ENCODE results near the gene DAG1. TPM values are rescaled to one million over a fixed set of nuclear protein-coding genes. Genes with fewer than 3 reads are reported as not detected.

The DAG1 gene
- total RNA-seq, 2 experiments from 2014 or later, result 15.0 to 18.3 TPM

DNA sequence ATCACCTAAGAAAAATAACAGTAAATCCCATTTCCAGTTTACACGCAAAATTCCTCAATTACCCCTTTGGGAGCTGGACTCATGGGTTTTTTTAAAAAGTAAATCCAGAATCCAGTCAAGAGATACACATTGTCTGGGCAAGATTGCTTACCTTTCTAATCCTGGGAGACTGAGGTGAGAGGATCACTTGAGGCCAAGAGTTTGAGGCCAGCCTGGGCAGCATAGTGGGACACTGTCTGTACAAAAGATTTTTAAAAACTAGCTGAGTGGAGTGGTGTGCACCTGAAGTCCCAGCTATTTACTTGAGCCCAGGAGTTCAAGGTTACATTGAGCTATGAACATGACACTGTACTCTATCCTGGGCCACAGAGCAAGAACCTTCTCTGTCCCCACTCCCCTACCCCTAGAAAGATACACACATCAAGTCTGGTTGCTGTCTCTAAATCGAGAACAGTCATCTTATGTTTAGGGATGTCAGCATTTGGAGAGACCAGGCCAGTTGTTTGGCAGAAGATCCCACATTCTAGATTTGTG, 39.0 kb downstream of the DAG1 start:
- Histone ChIP-seq H3K36me3 (ENCODE audit: insufficient read depth, low read length) (peaks cover 38% of the 10 kb centered on the region), H3K9me3 (ENCODE audit: control insufficient read depth in 1 of 2, insufficient read depth in 1 of 2, low read length in 2 of 2) (no peaks in the 10 kb centered on the region), H3K27me3 (ENCODE audit: control insufficient read depth in 1 of 2, insufficient read depth in 2 of 2, low read length in 2 of 2) (no peaks in the 10 kb centered on the region), H3K4me1 (ENCODE audit: insufficient read depth, low read length) (no peaks in the 10 kb centered on the region), H3K4me3 (ENCODE audit: low read length) (no peak overlapping the region), H3K27ac (ENCODE audit: low read depth in 1 of 2, low read length in 2 of 2) (no peak overlapping the region)
- no peak overlapping the region for H3K27ac Mint-ChIP-seq
- TF ChIP-seq, protein P1, sequence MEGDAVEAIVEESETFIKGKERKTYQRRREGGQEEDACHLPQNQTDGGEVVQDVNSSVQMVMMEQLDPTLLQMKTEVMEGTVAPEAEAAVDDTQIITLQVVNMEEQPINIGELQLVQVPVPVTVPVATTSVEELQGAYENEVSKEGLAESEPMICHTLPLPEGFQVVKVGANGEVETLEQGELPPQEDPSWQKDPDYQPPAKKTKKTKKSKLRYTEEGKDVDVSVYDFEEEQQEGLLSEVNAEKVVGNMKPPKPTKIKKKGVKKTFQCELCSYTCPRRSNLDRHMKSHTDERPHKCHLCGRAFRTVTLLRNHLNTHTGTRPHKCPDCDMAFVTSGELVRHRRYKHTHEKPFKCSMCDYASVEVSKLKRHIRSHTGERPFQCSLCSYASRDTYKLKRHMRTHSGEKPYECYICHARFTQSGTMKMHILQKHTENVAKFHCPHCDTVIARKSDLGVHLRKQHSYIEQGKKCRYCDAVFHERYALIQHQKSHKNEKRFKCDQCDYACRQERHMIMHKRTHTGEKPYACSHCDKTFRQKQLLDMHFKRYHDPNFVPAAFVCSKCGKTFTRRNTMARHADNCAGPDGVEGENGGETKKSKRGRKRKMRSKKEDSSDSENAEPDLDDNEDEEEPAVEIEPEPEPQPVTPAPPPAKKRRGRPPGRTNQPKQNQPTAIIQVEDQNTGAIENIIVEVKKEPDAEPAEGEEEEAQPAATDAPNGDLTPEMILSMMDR (IDR thresholded peaks at IDR 0.05), result no peak
- H3K27me3 Mint-ChIP-seq, result no peaks in the 10 kb centered on the region
- DNase-seq, result no peak
- CTCF ChIA-PET, result no interaction called here
- H3K9me3 Mint-ChIP-seq, result no peaks in the 10 kb centered on the region
- intact Hi-C loops (cut with DNase I, micrococcal nuclease), result no loop called here
- no peak overlapping the region for H3K4me3 Mint-ChIP-seq
- no peak for ATAC-seq (ENCODE audit: poor library complexity)
- peaks cover 2% of the 10 kb centered on the region for H3K4me1 Mint-ChIP-seq (ENCODE audit: low read depth)
- peaks cover 37% of the 10 kb centered on the region for H3K36me3 Mint-ChIP-seq (ENCODE audit: low read depth)
- POLR2A ChIA-PET, result no interaction called here

DNA sequence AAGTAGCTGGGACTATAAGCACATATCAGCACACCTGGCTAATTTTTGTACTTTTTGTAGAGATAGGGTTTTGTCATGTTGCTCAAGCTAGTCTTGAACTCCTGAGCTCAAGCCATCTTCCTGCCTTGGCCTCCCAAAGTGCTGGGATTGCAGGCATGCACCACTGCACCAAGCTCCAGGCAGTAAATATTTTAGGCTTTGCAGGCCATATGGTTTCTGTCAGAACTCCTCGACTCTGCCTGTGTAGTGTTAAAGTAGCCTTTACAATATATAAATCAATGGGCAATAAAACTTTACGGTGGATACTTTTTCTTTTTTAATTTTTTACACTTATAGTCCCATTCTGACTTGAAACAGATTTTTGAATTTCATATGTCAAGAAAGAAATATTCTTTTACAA, 41.6 kb downstream of the DAG1 start:
- H3K4me3 Mint-ChIP-seq, result no peak overlapping the region
- peaks cover 61% of the 10 kb centered on the region for H3K36me3 Mint-ChIP-seq (ENCODE audit: low read depth)
- no peaks in the 10 kb centered on the region for H3K9me3 ChIP-seq (ENCODE audit: control insufficient read depth in 1 of 2, insufficient read depth in 1 of 2, low read length in 2 of 2)
- no peaks in the 10 kb centered on the region for H3K27me3 ChIP-seq (ENCODE audit: control insufficient read depth in 1 of 2, insufficient read depth in 2 of 2, low read length in 2 of 2)
- peaks cover 6% of the 10 kb centered on the region for H3K4me1 Mint-ChIP-seq (ENCODE audit: low read depth)
- H3K4me3 ChIP-seq (ENCODE audit: low read length), result no peak overlapping the region
- TF ChIP-seq, protein P1 (IDR thresholded peaks at IDR 0.05), result no peak
- H3K4me1 ChIP-seq (ENCODE audit: insufficient read depth, low read length), result no peaks in the 10 kb centered on the region
- ATAC-seq (ENCODE audit: poor library complexity) (no peak), DNase-seq (no peak)
- H3K9me3 Mint-ChIP-seq, result no peaks in the 10 kb centered on the region
- POLR2A ChIA-PET, result no interaction called here
- no peaks in the 10 kb centered on the region for H3K27me3 Mint-ChIP-seq
- H3K27ac Mint-ChIP-seq, result no peak overlapping the region
- H3K36me3 ChIP-seq (ENCODE audit: insufficient read depth, low read length), result peaks cover 42% of the 10 kb centered on the region
- CTCF ChIA-PET, result no interaction called here
- no peak overlapping the region for H3K27ac ChIP-seq (ENCODE audit: low read depth in 1 of 2, low read length in 2 of 2)
- intact Hi-C loops (cut with DNase I, micrococcal nuclease), result no loop called here

DNA sequence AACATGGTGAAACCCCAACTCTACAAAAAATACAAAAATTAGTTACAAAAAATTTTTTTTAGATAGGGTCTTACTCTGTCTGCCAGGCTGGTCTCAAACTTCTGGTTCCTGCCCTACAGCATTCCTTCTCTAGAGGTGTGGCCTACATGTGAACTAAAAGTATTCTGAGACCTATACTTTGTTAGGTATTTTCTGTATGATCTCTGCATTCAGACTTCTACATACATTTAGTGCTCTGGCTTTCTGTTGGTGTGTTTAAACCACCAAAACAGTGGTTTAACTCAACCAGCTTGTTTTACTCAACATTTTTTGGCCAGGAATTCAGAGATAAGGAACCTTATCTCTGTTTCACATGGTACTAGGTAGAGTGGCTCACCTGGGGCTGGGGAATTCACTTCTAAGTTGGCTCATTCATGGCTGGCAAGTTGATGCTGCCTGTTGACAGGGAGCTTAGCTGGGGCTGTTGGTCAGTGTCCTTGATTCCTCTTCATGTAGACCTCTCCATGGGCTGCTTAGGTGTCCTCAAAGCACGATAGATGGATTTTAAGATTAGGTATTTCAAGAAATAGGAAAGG, 42.8 kb downstream of the DAG1 start:
- intact Hi-C loops (cut with DNase I, micrococcal nuclease), result no loop called here
- peaks cover 6% of the 10 kb centered on the region for H3K4me1 Mint-ChIP-seq (ENCODE audit: low read depth)
- peaks cover 70% of the 10 kb centered on the region for H3K36me3 Mint-ChIP-seq (ENCODE audit: low read depth)
- TF ChIP-seq, protein P1 (IDR thresholded peaks at IDR 0.05), result no peak
- ChIA-PET CTCF (interaction anchor here (1.2 to 1.4 kb wide), 2 partner anchors 27 to 35 kb away, joined by 3 to 4 read pairs; no protein-coding TSS in a partner anchor), POLR2A (no interaction called here)
- no peak overlapping the region for H3K27ac ChIP-seq (ENCODE audit: low read depth in 1 of 2, low read length in 2 of 2)
- H3K9me3 Mint-ChIP-seq, result no peaks in the 10 kb centered on the region
- no peaks in the 10 kb centered on the region for H3K27me3 ChIP-seq (ENCODE audit: control insufficient read depth in 1 of 2, insufficient read depth in 2 of 2, low read length in 2 of 2)
- DNase-seq, result no peak
- no peaks in the 10 kb centered on the region for H3K4me1 ChIP-seq (ENCODE audit: insufficient read depth, low read length)
- H3K9me3 ChIP-seq (ENCODE audit: control insufficient read depth in 1 of 2, insufficient read depth in 1 of 2, low read length in 2 of 2), result no peaks in the 10 kb centered on the region
- ATAC-seq (ENCODE audit: poor library complexity), result no peak
- no peak overlapping the region for H3K4me3 Mint-ChIP-seq
- peaks cover 49% of the 10 kb centered on the region for H3K36me3 ChIP-seq (ENCODE audit: insufficient read depth, low read length)
- no peaks in the 10 kb centered on the region for H3K27me3 Mint-ChIP-seq
- H3K4me3 ChIP-seq (ENCODE audit: low read length), result no peak overlapping the region
- H3K27ac Mint-ChIP-seq, result no peak overlapping the region
